GM18526 (cell line): Measurements from ENCODE around the gene CFAP161.

Experiments
- POLR2A ChIP-seq: IDR thresholded peaks from 3 replicates; pipeline ENCODE4 v1.6.1; 2011; ENCODE audit not compliant: insufficient read length; ENCODE audit errors: extremely low read depth

CFAP161 gene

GRCh38 chr15:81118361-81118760, 15.7 kb upstream of the CFAP161 start:
- no peak for TF ChIP-seq POLR2A

GRCh38 chr15:81120069-81120468, 14.0 kb upstream of the CFAP161 start:
- TF ChIP-seq POLR2A = no peak

DNA sequence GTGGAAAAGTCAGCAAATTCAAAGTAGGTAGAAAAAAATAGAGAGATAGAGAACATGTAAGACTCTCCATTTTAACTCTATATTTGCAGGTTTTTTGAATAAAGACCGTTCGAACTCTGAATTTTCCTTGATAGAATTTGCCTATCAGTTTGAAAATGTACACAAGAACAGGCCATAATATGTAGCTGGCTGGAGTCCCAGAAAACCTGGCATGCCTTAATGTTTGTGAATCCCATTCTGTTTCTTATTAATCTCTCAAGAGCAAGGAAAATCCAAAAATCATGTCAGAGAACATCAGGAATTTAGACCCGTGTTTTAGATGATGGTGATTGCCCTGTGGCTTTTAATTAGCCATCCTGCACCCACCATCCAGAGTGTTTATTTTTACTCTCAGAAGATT, 7.2 kb upstream of the CFAP161 start:
- no peak for TF ChIP-seq POLR2A

- TF ChIP-seq POLR2A = no peak
These were observed 11.9 kb downstream of the CFAP161 start for GRCh38 chr15:81146006-81146405.

DNA sequence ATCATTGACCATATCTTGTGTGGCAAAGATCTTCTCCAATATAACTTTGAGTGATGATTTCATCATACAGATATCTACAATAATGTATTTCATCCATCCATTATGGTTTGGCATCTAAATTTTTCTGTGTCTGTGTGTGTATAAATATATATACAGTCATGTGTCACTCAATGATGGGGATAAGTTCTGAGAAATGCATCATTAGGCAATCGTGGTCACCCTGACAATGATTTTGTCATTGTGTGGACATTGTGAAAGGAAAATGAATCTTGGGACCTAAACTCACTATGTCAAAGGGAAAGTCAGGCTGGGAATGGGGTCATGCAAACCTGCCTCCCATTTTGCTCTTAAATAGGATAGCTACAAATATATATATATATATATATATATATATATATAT, 12.4 kb downstream of the CFAP161 start:
- no peak for TF ChIP-seq POLR2A

DNA sequence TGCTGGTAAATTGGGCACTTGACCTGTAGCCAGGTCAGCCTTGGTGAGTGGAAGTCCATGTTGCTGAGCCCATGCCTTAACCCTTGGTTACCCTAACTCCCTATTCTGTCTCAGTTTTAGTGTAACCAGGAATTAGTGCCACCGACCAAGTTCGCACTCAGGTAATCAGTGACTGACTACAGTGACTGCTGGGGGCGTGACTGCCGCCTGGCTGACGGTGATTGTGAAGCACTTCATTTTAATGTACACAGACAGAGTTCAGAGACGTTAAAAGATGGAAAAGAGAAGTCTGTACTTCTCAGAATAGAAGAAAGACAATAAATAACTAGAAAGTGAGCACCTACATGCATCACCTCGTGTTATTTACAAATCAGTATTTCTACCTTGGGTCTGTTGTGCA, 17.3 kb downstream of the CFAP161 start:
- TF ChIP-seq POLR2A = no peak

DNA sequence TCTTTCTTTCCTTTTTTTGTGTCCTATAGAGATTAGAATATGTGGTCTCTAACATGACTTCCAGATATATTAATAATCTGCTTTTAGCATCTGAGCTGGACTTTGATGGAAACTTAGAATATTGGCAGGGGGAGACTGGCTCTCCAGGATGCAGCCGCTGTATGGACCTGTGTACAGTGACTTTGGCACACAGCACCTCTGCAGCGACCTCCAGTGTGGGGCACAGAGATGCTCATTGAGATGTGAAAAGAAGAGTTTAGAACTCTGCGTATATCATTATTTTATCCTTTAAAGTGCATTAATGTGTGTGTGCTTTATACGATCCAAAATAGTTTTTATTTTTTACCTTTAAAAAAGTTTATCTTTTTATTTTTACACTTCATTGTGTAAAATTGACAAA, 18.3 kb downstream of the CFAP161 start:
- TF ChIP-seq POLR2A = no peak

DNA sequence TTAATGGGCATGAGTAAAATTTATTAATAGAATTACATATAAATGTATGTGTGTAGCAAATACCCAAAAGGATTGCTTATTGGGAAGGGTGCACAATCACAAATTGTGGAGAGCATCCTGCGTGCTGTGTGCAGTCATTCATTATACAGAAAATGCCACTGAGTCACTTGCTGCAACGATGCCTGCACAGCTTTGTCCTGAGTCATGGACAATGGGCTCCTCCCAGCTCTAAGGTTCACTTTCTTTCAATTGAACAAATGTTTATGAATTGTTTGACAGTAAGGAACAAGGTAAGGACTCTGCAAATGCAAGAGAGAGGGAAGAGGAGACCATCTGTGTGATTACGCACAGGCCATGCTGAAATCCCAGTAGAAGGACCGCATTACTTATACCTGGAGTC, 18.7 kb downstream of the CFAP161 start:
- TF ChIP-seq POLR2A = no peak

GRCh38 chr15:81155375-81156218, 21.5 kb downstream of the CFAP161 start:
- no peak for TF ChIP-seq POLR2A

GRCh38 chr15:81156324-81156723, 22.3 kb downstream of the CFAP161 start:
- no peak for TF ChIP-seq POLR2A

- no peak for TF ChIP-seq POLR2A
These were observed 23.3 kb downstream of the CFAP161 start for GRCh38 chr15:81157195-81157938.

GRCh38 chr15:81157939-81158223, 23.8 kb downstream of the CFAP161 start:
- TF ChIP-seq POLR2A = no peak

GRCh38 chr15:81160312-81161159, 26.5 kb downstream of the CFAP161 start:
- no peak for TF ChIP-seq POLR2A

- no peak for TF ChIP-seq POLR2A
These were observed 27.1 kb downstream of the CFAP161 start for GRCh38 chr15:81161160-81161673.

DNA sequence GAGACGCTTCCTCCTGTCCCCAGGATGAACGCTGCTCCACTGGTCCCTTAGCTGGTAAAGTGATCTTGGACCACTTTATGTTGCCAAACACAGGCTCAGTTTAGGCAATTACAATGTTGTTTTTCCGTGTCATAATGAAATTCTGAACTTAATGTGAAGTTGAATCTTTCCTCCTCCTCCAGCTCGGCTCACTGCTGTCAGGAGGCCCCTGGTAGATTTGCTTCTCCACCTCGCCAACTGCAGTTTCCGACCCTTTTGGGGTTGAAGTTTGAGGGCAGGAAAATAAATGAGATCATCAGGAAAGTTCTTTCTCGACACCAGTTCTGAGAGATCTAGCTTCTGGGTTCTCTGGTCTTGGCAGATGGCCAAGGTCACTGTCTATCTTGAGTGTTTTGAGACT, 27.8 kb downstream of the CFAP161 start:
- TF ChIP-seq POLR2A = no peak
